SK-N-SH (cell line): ENCODE data around the gene KAT6B. TPM values are rescaled to one million over a fixed set of nuclear protein-coding genes. Genes with fewer than 3 reads are reported as not detected.

ENCODE experiments used
- CTCF ChIA-PET: fragments of 300-600, 350-600 bp; formaldehyde crosslinking; extraction: SDS; loops from one replicate; lab custom pipeline; 2021; lab: Yijun Ruan, JAX
- POLR2A ChIA-PET: fragments of 350-600 bp; sonication (Branson Sonifier 250); formaldehyde crosslinking; extraction: SDS; loops from one replicate; lab custom pipeline; 2020; ENCODE audit warnings: antibody characterized with exemption, inconsistent platforms; lab: Yijun Ruan, JAX
- DNase-seq: peaks from one replicate; pipeline ENCODE4 v3.0.0; 2012
- H2AFZ ChIP-seq: fragments of 200-600 bp; sonication (generic); 2 replicates; pipeline ENCODE4 v1.8.1; 2016; ENCODE audit warnings: antibody characterized with exemption, mild to moderate bottlenecking, low read depth
- H3F3A ChIP-seq: fragments of 200-600 bp; sonication (generic); replicated peaks from 2 replicates; pipeline ENCODE3; 2016; ENCODE audit warnings: antibody characterized with exemption, mild to moderate bottlenecking; ENCODE audit not compliant: insufficient read depth
- H3K27ac ChIP-seq, 2 experiments: fragments of 200-500 bp in 1 of 2; fragments of 200-600 bp in 1 of 2; sonication (Bioruptor generic) in 1 of 2; sonication (generic), shearing (Covaris generic) in 1 of 2; 2 replicates each; pipeline versions ENCODE4 v1.5.1 to v1.6.1; 2014 to 2016; ENCODE audit warnings: low read depth in 2 of 2, inconsistent platforms in 1 of 2, low read length in 1 of 2, mild to moderate bottlenecking in 1 of 2, mixed read lengths in 1 of 2
- H3K27me3 ChIP-seq: fragments of 200-600 bp; sonication (generic), shearing (Covaris generic); 2 replicates; pipeline ENCODE4 v1.6.1; 2016; ENCODE audit warnings: mixed run types; ENCODE audit not compliant: insufficient read depth
- H3K36me3 ChIP-seq, 2 experiments: fragments of 200-500 bp in 1 of 2; fragments of 200-600 bp in 1 of 2; sonication (Bioruptor generic) in 1 of 2; sonication (generic) in 1 of 2; replicated peaks in 1 of 2; 2 replicates each; pipeline versions ENCODE3 to v1.5.1; 2014 to 2016; ENCODE audit warnings: low read length in 1 of 2, mild to moderate bottlenecking in 1 of 2; ENCODE audit not compliant: insufficient read depth in 2 of 2, control insufficient read depth in 1 of 2
- H3K4me1 ChIP-seq, 2 experiments: fragments of 200-500 bp in 1 of 2; fragments of 200-600 bp in 1 of 2; sonication (Bioruptor generic) in 1 of 2; sonication (generic), shearing (Covaris generic) in 1 of 2; 2 replicates each; pipeline versions ENCODE4 v1.5.1 to v1.6.1; 2014 to 2016; ENCODE audit warnings: low read depth in 1 of 2, low read length in 1 of 2, mixed run types in 1 of 2; ENCODE audit not compliant: insufficient read depth in 2 of 2, control insufficient read depth in 1 of 2
- H3K4me2 ChIP-seq: fragments of 200-600 bp; sonication (generic), shearing (Covaris generic); 2 replicates; pipeline ENCODE4 v1.6.1; 2017; ENCODE audit warnings: mixed run types
- H3K4me3 ChIP-seq, 2 experiments: fragments of 200-500 bp in 1 of 2; fragments of 200-600 bp in 1 of 2; sonication (Bioruptor generic) in 1 of 2; sonication (generic), shearing (Covaris generic) in 1 of 2; 2 replicates each; pipeline versions ENCODE4 v1.5.1 to v1.8.1; 2014 to 2016; ENCODE audit warnings: low read depth in 2 of 2, inconsistent platforms in 1 of 2, low read length in 1 of 2, mild to moderate bottlenecking in 1 of 2, mixed read lengths in 1 of 2, moderate library complexity in 1 of 2
- H3K79me2 ChIP-seq: fragments of 200-600 bp; sonication (generic); 2 replicates; pipeline ENCODE4 v1.8.1; 2017; ENCODE audit warnings: mild to moderate bottlenecking; ENCODE audit not compliant: insufficient read depth
- H3K9ac ChIP-seq: fragments of 200-600 bp; sonication (generic); 2 replicates; pipeline ENCODE4 v1.6.1; 2017; ENCODE audit warnings: mixed run types
- H3K9me2 ChIP-seq: fragments of 200-600 bp; sonication (generic); 2 replicates; pipeline ENCODE4 v1.6.1; 2017; ENCODE audit warnings: mixed run types
- H3K9me3 ChIP-seq: fragments of 200-600 bp; sonication (generic); 2 replicates; pipeline ENCODE4 v1.6.1; 2017; ENCODE audit warnings: mixed run types, mild to moderate bottlenecking, moderate library complexity
- H4K20me1 ChIP-seq: fragments of 200-600 bp; sonication (generic); 2 replicates; pipeline ENCODE4 v1.6.1; 2017; ENCODE audit warnings: mild to moderate bottlenecking, mixed run types; ENCODE audit not compliant: insufficient read depth
- CHD2 ChIP-seq: fragments of 150-350 bp; IDR thresholded peaks from 2 replicates; pipeline ENCODE4 v1.6.1; 2018; ENCODE audit warnings: low read length; ENCODE audit not compliant: partially characterized antibody
- CTCF ChIP-seq: fragments of 200-600 bp; sonication (generic); IDR thresholded peaks from 2 replicates; pipeline ENCODE4 v1.6.1; 2017; ENCODE audit warnings: antibody characterized with exemption, mild to moderate bottlenecking, moderate library complexity
- EP300 ChIP-seq, 2 experiments: IDR thresholded peaks; 2 replicates each; pipeline versions ENCODE4 v1.4.0 to v1.6.1; 2012; ENCODE audit warnings: borderline replicate concordance in 1 of 2, low read depth in 1 of 2, low read length in 1 of 2
- EZH2phosphoT487 ChIP-seq: fragments of 200-600 bp; sonication (generic); IDR thresholded peaks from 2 replicates; pipeline ENCODE4 v1.6.1; 2017; ENCODE audit warnings: low read depth, mixed run types, mild to moderate bottlenecking, antibody characterized with exemption, moderate library complexity, borderline replicate concordance
- FOSL2 ChIP-seq: IDR thresholded peaks from 2 replicates; pipeline ENCODE4 v1.4.0; 2012; ENCODE audit warnings: low read depth, mild to moderate bottlenecking, moderate library complexity, borderline replicate concordance
- FOXM1 ChIP-seq: IDR thresholded peaks from 2 replicates; pipeline ENCODE4 v1.4.0; 2012; ENCODE audit warnings: low read depth, mild to moderate bottlenecking
- GABPA ChIP-seq: IDR thresholded peaks from 2 replicates; pipeline ENCODE4 v1.4.0; 2012; ENCODE audit warnings: low read depth, mild to moderate bottlenecking
- GATA2 ChIP-seq: sonication (generic); formaldehyde crosslinking; IDR thresholded peaks from 2 replicates; pipeline ENCODE4 v1.5.0; 2020; ENCODE audit warnings: mild to moderate bottlenecking, missing genetic modification reagents
- MXI1 ChIP-seq: IDR thresholded peaks from 2 replicates; pipeline ENCODE4 v1.6.1; 2012; ENCODE audit warnings: mild to moderate bottlenecking, low read depth, low read length, improper control_type of control experiment
- PBX3 ChIP-seq: IDR thresholded peaks from 2 replicates; pipeline ENCODE4; 2012
- POLR2AphosphoS5 ChIP-seq: IDR thresholded peaks from 2 replicates; pipeline ENCODE4 v1.6.1; 2012; ENCODE audit warnings: low read depth, low read length
- RCOR1 ChIP-seq: fragments of 150-350 bp; IDR thresholded peaks from 2 replicates; pipeline ENCODE4 v1.6.1; 2017; ENCODE audit warnings: antibody characterized with exemption, low read length
- RFX5 ChIP-seq: IDR thresholded peaks from 2 replicates; pipeline ENCODE4 v1.6.1; 2012; ENCODE audit warnings: mild to moderate bottlenecking, improper control_type of control experiment, low read length
- SIN3A ChIP-seq: IDR thresholded peaks from 2 replicates; pipeline ENCODE4 v1.6.1; 2012; ENCODE audit warnings: low read depth, mild to moderate bottlenecking, low read length, moderate library complexity, borderline replicate concordance
- SMC3 ChIP-seq: IDR thresholded peaks from 2 replicates; pipeline ENCODE4 v1.6.1; 2012; ENCODE audit warnings: low read depth, low read length, improper control_type of control experiment
- TCF12 ChIP-seq: IDR thresholded peaks from 2 replicates; pipeline ENCODE4 v1.4.0; 2012
- WGBS: methylation state at CpG from one replicate; pipeline ENCODE4 v1.1.6; 2017; ENCODE audit warnings: low lambda C conversion rate; 5-methylcytosine and 5-hydroxymethylcytosine counted together
- polyA plus RNA-seq, 3 experiments: library from polyadenylated mRNA; depleted of rRNA; stranded (reverse); fragments of >200 nt; gene quantifications; 2 replicates each; pipeline ENCODE4 v1.2.3, GENCODE V29; 2012
- TF ChIP-seq, protein P1 (sequence below): fragments of 150-350 bp; IDR thresholded peaks from 2 replicates; pipeline ENCODE4 v1.6.1; 2017; ENCODE audit warnings: antibody characterized with exemption, low read length, low read depth, borderline replicate concordance
- TF ChIP-seq, protein P2 (sequence below): IDR thresholded peaks from 2 replicates; pipeline ENCODE4 v1.4.0; 2012; ENCODE audit warnings: low read depth, borderline replicate concordance

KAT6B gene
- polyA plus RNA-seq, 1 of the 3 experiments (the other 2 are of a cell fraction): 4.3 TPM

DNA sequence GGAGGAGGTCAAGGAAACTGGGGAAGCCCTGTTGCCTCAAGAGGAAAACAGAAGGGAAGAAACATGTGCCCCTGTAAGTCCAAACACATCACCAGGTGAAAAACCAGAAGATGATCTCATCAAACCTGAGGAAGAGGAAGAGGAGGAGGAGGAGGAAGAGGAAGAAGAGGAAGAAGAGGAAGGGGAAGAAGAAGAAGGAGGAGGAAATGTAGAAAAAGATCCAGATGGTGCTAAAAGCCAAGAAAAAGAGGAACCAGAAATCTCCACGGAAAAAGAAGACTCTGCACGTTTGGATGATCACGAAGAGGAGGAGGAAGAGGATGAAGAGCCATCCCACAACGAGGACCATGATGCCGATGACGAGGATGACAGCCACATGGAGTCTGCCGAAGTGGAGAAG, 202.3 kb downstream of the KAT6B start:
- no peaks in the 10 kb centered on the region for H3F3A ChIP-seq
- ChIA-PET POLR2A (no interaction called here), CTCF (no interaction called here)
- WGBS: 96% methylated on average over 7 of the region's 7 CpGs
- no peak for DNase-seq
- no peaks in the 10 kb centered on the region for H4K20me1 ChIP-seq
- H3K27ac ChIP-seq: no peak overlapping the region
- no peaks in the 10 kb centered on the region for H3K9me2 ChIP-seq
- no peaks in the 10 kb centered on the region for H3K27me3 ChIP-seq
- H3K36me3 ChIP-seq: peaks cover 35 to 53% of the 10 kb centered on the region in 2 experiments
- H3K4me1 ChIP-seq: peaks cover 0 to 7% of the 10 kb centered on the region in 2 experiments; a peak in 1 of 4 replicates
- H3K79me2 ChIP-seq: no peaks in the 10 kb centered on the region
- H3K9ac ChIP-seq: no peak overlapping the region
- no peak overlapping the region for H3K4me3 ChIP-seq
- TF ChIP-seq, protein P1, sequence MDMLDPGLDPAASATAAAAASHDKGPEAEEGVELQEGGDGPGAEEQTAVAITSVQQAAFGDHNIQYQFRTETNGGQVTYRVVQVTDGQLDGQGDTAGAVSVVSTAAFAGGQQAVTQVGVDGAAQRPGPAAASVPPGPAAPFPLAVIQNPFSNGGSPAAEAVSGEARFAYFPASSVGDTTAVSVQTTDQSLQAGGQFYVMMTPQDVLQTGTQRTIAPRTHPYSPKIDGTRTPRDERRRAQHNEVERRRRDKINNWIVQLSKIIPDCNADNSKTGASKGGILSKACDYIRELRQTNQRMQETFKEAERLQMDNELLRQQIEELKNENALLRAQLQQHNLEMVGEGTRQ: no peak
- TF ChIP-seq POLR2AphosphoS5 (no peak), CHD2 (no peak), SMC3 (no peak), CTCF (no peak), GABPA (no peak), FOXM1 (no peak), MXI1 (no peak), SIN3A (no peak), GATA2 (no peak), EZH2phosphoT487 (no peak)
- TF ChIP-seq, protein P2, sequence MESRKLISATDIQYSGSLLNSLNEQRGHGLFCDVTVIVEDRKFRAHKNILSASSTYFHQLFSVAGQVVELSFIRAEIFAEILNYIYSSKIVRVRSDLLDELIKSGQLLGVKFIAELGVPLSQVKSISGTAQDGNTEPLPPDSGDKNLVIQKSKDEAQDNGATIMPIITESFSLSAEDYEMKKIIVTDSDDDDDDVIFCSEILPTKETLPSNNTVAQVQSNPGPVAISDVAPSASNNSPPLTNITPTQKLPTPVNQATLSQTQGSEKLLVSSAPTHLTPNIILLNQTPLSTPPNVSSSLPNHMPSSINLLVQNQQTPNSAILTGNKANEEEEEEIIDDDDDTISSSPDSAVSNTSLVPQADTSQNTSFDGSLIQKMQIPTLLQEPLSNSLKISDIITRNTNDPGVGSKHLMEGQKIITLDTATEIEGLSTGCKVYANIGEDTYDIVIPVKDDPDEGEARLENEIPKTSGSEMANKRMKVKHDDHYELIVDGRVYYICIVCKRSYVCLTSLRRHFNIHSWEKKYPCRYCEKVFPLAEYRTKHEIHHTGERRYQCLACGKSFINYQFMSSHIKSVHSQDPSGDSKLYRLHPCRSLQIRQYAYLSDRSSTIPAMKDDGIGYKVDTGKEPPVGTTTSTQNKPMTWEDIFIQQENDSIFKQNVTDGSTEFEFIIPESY: no peak
- H3K4me2 ChIP-seq: no peak overlapping the region
- H2AFZ ChIP-seq: no peak overlapping the region
- H3K9me3 ChIP-seq: no peaks in the 10 kb centered on the region

DNA sequence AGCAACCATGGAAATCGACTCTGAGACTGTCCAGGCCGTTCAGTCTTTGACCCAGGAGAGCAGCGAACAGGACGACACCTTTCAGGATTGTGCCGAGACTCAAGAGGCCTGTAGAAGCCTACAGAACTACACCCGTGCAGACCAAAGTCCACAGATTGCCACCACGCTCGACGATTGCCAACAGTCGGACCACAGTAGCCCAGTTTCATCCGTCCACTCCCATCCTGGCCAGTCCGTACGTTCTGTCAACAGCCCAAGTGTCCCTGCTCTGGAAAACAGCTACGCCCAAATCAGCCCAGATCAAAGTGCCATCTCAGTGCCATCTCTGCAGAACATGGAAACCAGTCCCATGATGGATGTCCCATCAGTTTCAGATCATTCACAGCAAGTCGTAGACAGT, 203.0 kb downstream of the KAT6B start:
- Histone ChIP-seq H3K27me3 (no peaks in the 10 kb centered on the region), H3K9ac (no peak overlapping the region), H3K36me3 (peaks cover 35 to 50% of the 10 kb centered on the region in 2 experiments), H3K27ac (no peak overlapping the region), H3F3A (no peaks in the 10 kb centered on the region), H3K4me1 (peaks cover 0 to 7% of the 10 kb centered on the region in 2 experiments; a peak in 1 of 4 replicates), H3K79me2 (no peaks in the 10 kb centered on the region), H3K4me2 (no peak overlapping the region), H3K4me3 (no peak overlapping the region), H2AFZ (no peak overlapping the region), H4K20me1 (no peaks in the 10 kb centered on the region), H3K9me2 (no peaks in the 10 kb centered on the region), H3K9me3 (no peaks in the 10 kb centered on the region)
- TF ChIP-seq RFX5 (no peak), FOSL2 (no peak), GABPA (no peak), EZH2phosphoT487 (no peak), RCOR1 (no peak), PBX3 (no peak), TCF12 (no peak), EP300 (IDR thresholded peaks at IDR 0.05; ENCODE audit: borderline replicate concordance in 1 of 2, low read depth in 1 of 2, low read length in 1 of 2) (no peak)
- TF ChIP-seq, protein P2: no peak
- WGBS: 93% methylated on average over 13 of the region's 15 CpGs
- POLR2A ChIA-PET: no interaction called here
- CTCF ChIA-PET: interaction anchor here (0.9 to 1.0 kb wide), 2 partner anchors 206 to 692 kb away, joined by 3 read pairs; partner anchors contain the start of gene COMTD1
- DNase-seq: no peak
